Activated CD4-positive, alpha-beta T cell treated with anti-CD3 and anti-CD28 coated beads for 1 hour (primary cell): Measurements from ENCODE around the gene RBM10.

Experiments
- DNase-seq: peaks from one replicate; pipeline ENCODE4 v3.0.0-alpha.2; 2020

RBM10 gene

GRCh38 chrX:47198687-47199080 is 53.7 kb downstream of the RBM10 start:
- DNase-seq = no peak

GRCh38 chrX:47199286-47199685 is 54.3 kb downstream of the RBM10 start:
- no peak for DNase-seq

GRCh38 chrX:47200385-47201150 is 55.5 kb downstream of the RBM10 start:
- DNase-seq = no peak

GRCh38 chrX:47201345-47201944 is 56.4 kb downstream of the RBM10 start:
- no peak for DNase-seq

GRCh38 chrX:47202316-47202715 is 57.3 kb downstream of the RBM10 start:
- DNase-seq = no peak

GRCh38 chrX:47202877-47203276 is 57.9 kb downstream of the RBM10 start:
- no peak for DNase-seq

GRCh38 chrX:47204970-47205369 is 59.9 kb downstream of the RBM10 start:
- DNase-seq = no peak

GRCh38 chrX:47206316-47206715 is 61.3 kb downstream of the RBM10 start:
- DNase-seq = no peak

- DNase-seq = no peak
Observed at GRCh38 chrX:47208108-47208507, 63.1 kb downstream of the RBM10 start.

GRCh38 chrX:47209508-47210238 is 64.7 kb downstream of the RBM10 start:
- no peak for DNase-seq

- no peak for DNase-seq
Observed at GRCh38 chrX:47210661-47211425, 65.8 kb downstream of the RBM10 start.

GRCh38 chrX:47212381-47213293 is 67.6 kb downstream of the RBM10 start:
- no peak for DNase-seq

GRCh38 chrX:47214435-47215077 is 69.5 kb downstream of the RBM10 start:
- no peak for DNase-seq

GRCh38 chrX:47215291-47215900 is 70.4 kb downstream of the RBM10 start:
- DNase-seq = no peak

GRCh38 chrX:47216393-47216925 is 71.4 kb downstream of the RBM10 start:
- no peak for DNase-seq

GRCh38 chrX:47217121-47217851 is 72.3 kb downstream of the RBM10 start:
- DNase-seq = no peak

GRCh38 chrX:47217852-47218279 is 72.8 kb downstream of the RBM10 start:
- peak; percentile 91 for DNase-seq

- peak; percentile 57 for DNase-seq
Observed at GRCh38 chrX:47218280-47218919, 73.4 kb downstream of the RBM10 start, which contains the start of gene CDK16. Gene CDK16 (plus strand): TSS chrX:47218681. CDS start chrX:47223558, 4,877 bp downstream.
